ENCODE measurements around the gene GHRL.
A peak's percentile ranks its signal among the peaks of the same experiment; 100 is the strongest.
"Not testable (repeated sequence)": the region's sequence is repeated elsewhere in the genome, so short reads cannot be mapped to it uniquely, and the experiment has no call there.

Gene GHRL

GRCh38 chr3:10272476-10272875 is 20.3 kb downstream of the GHRL start:
- DNase-seq, result not testable (repeated sequence)

DNA sequence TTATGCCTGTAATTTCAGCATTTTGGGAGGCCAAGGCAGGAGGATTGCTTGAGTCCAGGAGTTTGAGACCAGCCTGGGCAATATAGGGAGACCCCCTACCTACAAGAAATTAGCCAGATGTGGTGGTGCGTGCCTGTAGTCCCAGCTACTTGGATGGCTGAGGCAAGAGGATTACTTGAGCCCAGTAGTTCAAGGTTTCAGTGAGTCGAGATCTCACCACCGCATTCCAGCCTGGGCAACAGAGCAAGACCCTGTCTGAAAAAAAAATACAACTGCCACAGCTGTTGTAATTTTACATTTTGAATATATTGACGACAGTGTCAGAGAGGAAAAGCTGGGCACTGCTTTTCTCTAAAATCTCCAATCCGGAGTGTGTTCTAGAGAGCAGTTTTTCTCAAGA is 23.3 kb downstream of the GHRL start:
- DNase-seq, result no peak

- no peak for DNase-seq
Measured at GRCh38 chr3:10268930-10269329, 23.8 kb downstream of the GHRL start.

GRCh38 chr3:10268116-10268515 is 24.6 kb downstream of the GHRL start:
- no peak for DNase-seq

DNA sequence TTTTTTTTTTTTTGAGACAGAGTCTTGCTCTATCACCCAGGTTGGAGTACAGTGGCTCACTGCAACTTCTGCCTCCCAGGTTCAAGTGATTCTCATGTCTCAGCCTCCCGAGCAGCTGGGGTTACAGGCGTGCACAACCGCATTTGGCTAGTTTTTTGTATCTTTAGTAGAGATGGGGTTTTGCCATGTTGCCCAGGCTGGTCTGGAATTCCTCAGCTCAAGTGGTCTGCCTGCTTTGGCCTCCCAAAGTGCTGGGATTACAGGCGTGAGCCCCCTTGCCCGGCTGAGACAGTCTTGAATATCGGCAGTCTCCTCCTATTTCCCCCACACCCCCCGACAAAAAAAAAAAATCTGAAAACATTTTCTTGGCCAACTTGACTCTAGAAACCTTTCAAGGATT is 25.8 kb downstream of the GHRL start:
- not testable (repeated sequence) for DNase-seq

DNA sequence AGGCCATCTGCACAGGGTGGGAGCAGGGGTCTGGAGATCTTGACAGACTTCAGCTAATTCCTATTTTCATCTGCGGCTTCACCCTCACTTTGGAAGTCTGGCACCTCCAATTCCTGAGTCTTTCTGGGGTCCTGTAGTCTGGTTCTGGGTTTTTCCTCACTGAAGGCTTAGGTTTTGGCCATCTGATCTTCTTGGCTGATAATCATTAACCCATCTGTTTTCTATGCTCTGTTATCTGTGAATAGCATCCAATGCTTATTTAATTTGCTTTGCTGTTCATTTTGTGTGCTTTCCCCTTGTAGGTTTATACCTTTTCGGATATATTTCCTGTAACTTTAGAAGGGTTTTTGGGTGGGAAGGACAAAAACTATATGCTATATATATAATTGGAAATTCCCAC is 26.9 kb downstream of the GHRL start:
- no peak for DNase-seq

DNA sequence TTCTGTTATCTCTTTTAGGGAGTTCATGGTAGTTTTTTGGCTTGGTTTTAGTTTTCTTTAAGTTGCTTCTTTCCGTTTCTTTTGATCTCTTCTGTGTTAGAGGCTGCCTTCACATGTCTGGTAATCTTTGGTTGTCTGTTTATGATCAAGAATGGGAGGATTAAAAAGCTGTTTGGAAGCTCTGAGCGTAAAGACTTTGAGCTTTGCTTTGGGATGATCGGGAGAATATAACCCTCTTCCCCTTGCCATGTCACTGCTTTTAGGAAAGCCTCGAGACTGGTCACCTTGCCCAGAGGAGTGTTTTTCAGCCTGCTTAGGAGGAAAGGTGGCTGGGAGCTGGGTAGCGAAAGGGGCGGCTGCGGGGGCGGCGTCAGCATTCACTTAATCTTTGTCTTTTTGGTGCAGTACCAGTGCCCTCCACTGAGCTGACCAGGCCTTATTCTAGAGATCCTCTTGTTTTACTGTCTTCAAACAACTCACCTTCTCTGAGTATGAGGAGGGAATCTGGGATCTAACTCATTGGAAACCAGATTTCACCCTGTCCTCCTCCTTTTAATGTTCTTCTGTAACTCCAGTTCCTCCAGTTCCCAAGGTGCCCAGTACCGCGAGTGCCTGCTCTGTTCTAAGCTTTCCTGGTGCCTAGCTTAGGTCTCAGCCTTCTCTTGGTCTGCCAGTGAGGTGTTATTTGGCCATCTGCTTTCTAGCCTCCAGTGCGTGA is 28.9 kb downstream of the GHRL start:
- DNase-seq, result peak; percentile 69 to 74

- DNase-seq, result no peak
Measured at GRCh38 chr3:10262027-10262426, 30.7 kb downstream of the GHRL start.

- no peak for DNase-seq
Measured at GRCh38 chr3:10260211-10260701, 32.5 kb downstream of the GHRL start.

- no peak for DNase-seq
Measured at GRCh38 chr3:10259798-10260197, 32.9 kb downstream of the GHRL start.

DNA sequence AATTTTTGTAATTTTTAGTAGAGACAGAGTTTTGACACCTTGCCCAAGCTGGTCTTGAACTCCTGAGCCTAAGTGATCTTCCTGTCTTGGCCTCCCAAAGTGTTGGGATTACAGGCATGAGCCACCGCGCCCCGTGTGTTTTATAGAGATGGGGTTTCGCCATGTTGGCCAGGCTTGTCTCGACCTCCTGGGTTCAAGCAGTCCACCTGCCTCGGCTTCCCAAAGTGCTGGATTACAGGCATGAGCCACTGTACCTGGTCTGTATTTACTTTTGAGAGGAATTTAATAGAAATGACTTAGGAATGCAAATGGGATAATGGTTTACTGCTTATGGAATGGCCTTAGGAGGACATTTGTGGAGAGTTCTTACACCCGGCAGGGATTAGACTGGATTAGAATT is 33.7 kb downstream of the GHRL start:
- DNase-seq, result no peak

DNA sequence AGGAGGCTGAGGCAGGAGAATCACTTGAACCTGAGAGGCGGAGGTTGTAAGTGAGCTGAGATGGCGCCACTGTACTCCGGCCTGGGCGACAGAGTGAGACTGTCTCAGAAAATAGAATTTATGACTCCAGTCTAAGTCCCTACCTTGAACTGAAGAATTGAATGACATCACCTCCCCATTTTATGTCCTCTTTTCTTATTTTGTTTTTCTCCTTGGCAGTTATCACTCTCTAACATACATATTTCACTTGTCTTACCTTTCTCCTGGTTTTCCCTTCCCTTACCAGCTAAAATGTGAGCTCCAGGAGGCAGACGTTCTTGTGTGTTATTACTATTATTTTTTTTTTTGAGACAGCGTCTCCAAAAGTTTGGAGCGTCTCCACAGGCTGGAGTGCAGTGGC is 36.9 kb downstream of the GHRL start:
- no peak for DNase-seq

DNA sequence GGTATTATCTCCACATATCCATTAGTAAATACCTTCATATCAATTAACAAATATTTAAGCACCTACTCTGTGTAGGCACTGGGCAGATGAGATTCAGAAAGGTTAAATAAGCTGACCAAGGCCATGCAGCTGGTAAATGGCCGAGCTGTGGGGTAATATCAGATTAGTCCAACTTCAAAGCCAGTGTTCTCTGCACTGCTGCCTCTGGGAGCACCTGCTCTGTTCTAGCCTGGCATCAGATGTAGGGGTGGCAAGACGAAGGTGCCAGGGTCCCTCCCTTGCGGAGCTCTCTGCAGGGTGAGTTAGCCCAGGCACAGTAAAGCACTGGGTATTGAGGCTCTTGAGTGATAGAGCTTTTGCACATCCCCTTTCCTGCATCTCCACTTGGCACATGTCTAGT is 39.0 kb downstream of the GHRL start:
- DNase-seq, result no peak

DNA sequence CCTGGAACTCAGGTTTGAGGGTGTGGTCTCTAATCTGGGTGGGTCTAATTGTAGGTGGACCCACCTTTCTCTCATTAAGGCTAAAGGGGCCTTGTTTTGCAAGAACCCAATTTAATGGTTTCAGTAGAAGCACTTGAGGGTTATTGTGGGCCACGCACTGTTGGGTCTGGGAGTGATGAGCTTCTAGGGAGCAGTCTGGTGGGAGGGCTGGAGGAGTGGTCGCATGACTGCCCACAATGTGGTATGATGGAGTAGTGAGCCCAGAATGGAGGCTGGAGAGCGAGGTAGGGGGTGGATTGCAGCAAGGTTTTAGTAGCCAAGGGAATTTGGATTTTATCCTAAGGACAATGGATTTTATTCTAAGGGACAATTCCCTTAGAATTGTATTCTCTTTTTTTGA is 41.7 kb downstream of the GHRL start:
- no peak for DNase-seq

DNA sequence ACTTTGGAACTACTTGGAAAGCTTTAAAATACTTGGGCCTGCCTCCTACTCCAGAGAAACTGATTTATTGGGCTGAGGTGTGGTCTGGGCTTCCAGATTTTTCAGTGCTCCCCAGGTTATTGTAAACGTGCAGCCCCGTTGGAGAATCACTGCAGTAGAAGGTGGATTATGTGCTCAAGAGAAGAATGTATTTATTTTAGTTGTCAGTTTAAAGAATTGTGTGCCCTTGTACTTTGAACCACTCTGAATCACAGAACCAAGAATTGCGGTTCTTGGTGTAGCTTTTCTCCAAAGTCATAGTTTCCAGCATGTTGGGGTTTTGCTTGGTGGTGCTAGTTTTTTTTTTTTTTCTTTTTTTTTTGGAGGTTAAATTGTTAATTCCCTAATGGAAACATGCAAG is 42.9 kb downstream of the GHRL start:
- DNase-seq, result no peak

- peak; percentile 41 to 54 for DNase-seq
Measured at GRCh38 chr3:10248984-10249748, 43.6 kb downstream of the GHRL start.

- peak; percentile 90 to 92 for DNase-seq
Measured at GRCh38 chr3:10248184-10248983, 44.4 kb downstream of the GHRL start, which contains the start of gene TATDN2. Gene TATDN2, plus strand, starts transcription at chr3:10248459. Its CDS starts 742 bp downstream, at chr3:10249201.

DNA sequence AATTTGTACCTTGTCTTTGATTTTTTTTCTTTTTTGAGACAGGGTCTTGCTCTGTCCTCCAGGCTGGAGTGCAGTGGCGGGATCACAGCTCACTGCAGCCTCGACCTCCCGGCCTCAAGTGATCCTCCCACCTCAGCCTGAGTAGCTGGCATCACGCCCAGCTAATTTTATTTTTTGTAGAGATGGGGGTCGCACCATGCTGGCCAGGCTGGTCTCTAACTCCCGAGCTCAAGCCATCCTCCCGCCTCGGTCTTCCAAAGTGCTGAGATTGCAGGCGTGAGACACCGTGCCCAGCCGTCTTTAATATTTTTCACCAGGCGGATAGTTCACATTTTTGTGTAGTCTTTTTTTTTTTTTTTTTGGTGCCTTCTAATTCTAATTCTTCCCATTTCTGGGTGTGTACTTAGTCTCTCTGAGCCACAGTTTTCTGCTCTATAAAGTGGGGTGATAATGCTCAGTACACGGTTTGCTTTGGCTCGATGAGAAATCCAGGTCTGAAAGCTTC is 45.0 kb downstream of the GHRL start:
- no peak for DNase-seq

- DNase-seq, result no peak
Measured at GRCh38 chr3:10245081-10245712, 47.5 kb downstream of the GHRL start.

GRCh38 chr3:10244009-10244408 is 48.7 kb downstream of the GHRL start:
- DNase-seq, result no peak

GRCh38 chr3:10242182-10243065 is 50.3 kb downstream of the GHRL start:
- peak; percentile 72 to 77 for DNase-seq

- no peak for DNase-seq
Measured at GRCh38 chr3:10240799-10241198, 51.9 kb downstream of the GHRL start.

Data from activated CD4-positive, alpha-beta T cell treated with anti-CD3 and anti-CD28 coated beads, Interleukin-2, amount 50 U/mL, for 4 hours (primary cell).